Stimulated activated CD4-positive, alpha-beta T cell treated with anti-CD3 and anti-CD28 coated beads, Interleukin-4, amount 100 ng/mL, for 24 hours (primary cell): Measurements from ENCODE around the gene CADPS.

Experiments used
- DNase-seq: peaks from one replicate; pipeline ENCODE4 v3.0.0-alpha.2; 2020

The CADPS gene

DNA sequence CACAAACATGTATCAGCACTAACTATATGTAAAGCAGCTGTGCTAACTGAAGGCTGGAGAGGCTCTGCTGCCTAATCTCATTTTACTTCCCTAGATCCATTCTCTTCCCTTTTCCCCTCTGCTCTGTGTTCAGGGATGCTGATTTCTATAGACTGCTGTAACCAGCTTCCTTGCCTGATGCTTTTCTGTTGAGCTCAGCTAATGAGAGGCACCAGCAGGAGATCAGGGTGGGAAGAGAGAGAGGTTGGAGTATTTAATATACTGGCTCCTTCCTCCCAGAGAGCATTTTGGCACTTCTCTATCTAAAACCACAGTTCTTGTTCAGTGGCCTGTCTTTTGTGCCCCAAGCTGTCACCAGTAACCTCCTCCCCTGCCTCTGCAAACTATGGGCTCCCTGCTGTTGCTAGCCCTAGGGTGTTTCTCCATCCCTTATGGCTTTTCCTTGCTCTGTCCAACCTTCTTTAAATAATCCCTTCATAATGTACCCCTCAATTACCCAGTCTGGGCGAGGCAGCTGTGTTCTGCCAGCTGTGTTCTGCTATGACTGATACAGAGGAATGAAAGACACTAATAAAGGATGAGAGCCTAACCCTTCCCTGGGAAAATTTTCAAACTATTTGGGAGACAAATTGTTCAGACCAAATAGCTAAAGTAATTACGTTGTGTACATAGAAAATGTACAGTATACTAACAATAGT, 69.5 kb downstream of the CADPS start:
- DNase-seq: no peak

DNA sequence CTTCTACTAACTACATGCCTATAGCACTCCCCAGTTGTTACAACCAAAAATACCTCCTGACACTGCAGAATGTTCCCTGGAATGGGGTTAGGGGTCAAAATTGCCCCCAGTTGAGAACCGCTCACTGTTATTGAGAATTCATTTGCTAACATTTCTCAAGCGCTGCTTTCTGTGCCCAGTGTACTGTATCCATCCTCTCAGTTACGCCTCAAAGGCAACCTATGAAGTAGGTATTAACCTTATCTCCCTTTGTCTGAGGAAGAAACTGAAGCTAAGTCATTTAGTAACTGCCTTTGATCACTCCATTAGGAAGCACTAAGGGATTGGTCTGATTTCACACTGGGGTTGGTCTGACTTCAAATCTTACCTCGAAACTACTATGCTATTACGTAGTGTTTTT, 70.1 kb downstream of the CADPS start:
- no peak for DNase-seq

DNA sequence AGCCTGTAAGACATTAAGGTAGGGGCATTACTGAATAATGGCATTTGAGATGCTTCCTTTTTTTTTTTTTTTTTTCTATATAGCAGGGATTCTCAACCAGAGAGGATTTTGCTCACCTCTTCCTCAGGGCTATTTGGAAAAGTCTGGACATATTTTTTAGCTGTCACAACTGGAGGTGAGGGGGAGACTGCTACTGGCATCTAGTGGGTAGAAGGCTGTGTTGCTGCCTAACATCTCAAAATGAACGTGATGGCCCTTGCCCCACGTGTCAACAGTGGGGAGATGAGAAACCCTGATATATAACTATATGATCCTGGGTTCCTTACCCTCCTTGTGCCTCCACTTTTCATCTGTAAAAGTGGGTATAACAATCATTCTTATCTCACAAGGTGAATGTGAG, 71.9 kb downstream of the CADPS start:
- no peak for DNase-seq

DNA sequence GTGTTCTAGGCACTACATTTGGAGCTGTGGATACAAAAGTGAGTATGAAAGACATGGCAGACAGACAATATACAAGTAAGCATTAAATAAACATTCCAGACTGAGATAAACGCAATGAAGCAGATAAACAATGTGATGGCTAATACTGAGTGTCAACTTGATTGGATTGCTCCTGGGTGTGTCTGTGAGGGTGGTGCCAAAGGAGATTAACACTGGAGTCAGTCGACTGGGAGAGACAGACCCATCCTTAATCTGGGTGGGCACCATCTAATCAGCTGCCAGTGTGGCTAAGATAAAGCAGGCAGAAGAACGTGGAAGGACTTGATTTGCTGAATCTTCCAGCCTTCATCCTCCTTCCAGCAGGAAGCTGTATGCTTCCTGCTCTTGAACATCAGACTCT, 77.2 kb downstream of the CADPS start:
- no peak for DNase-seq

DNA sequence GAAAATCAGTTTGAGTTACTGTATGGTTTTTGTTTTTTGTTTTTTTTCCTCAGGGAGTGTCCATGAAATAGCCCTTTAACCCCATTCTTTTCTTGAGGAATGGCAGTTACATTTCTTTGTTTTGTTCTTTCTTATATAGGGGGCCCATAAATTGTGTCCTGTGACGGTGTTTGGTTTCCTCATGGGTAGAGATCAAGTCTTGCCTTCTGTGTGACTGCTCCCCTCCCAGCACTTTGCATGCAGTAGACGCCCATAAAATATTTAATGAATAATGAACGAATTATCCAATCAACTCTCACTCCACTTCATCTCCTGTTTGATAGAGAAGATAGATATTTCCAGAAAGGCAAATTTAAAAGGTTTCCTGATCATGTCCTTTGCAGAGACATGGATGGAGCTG, 78.1 kb downstream of the CADPS start:
- no peak for DNase-seq

DNA sequence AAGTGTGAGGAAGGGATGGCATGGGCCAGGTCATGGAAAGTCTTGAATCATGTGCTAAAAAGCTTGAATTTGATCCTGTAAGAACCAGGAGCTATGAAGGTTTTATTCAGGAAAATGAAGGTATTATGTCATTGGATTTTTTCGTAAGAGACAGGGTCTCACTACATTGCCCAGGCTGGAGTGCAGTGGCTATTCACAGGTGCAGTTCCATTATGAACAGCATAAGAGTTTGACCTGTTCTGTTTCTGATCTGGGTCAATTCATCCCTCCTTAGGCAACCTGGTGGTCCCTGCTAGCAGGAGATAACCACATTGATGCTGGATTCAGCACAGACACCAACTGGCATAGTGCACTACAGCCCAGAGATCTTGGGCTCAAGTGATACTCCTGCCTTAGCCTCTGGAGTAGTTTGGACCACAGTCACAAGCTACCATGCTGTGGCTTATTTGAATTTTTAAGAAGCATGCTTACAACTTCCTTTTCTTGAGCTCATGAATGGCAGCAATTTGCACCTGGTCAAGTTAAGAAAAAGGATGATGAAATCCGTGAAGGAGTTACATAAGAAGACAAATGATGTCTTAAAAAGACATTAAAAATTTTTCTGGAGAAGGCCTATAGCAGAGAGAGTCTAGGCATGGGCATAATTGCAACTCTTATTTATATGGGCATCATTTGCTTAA, 79.1 kb downstream of the CADPS start:
- DNase-seq: no peak

DNA sequence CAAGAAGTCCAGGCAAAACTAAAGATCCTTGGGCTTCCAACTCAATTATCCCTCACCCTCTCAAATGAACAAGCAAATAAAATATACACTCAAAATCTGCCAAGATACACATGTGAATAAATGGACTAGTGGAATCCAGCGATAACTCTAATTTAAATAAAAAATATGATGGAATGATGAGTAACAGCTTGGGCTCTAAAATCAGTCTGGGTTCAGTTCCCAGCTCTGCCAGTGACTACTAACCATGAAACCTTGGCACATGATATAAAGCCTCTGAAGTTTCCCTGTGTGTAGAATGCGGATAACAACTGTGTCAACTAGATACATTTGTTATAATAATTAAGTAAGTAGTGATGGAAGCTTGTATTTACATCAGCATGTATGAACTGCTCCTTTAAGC, 81.3 kb downstream of the CADPS start:
- no peak for DNase-seq

DNA sequence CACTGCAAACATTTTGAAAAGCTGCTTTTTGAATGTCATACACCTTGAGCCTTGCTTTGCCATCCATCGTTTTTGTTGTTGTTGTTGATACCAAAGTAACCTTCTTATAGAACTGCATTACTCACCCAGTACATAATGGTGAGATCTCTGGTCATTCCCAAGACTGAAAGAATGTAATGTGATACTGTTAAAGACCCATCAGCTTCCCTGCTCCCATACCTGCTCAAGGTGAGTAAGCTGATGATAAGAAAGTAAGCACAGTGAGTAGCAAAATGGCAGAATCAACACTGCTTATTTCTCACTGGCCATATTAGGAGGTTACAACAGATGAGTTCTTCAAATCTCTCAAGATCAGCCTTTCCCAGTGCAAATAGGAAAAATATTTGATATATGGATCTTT, 89.8 kb downstream of the CADPS start:
- no peak for DNase-seq

DNA sequence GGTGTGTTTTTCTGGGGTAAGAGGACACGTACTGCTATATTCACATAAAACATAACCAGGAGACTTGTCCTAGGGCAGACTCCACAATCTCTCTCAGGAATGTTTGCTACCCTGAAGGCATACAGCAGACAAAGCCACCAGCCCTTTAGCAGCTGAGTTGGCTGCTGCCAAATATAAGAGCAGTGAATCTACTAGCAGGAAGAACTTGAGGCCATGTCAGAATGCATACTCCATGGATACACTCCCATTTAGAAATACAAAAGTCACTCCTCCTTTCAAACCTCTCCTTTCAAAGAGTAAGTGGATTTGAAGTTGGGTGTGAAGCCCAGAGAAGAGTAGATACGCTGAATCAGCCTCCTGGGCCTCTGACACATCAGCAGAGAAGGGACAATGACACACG, 94.1 kb downstream of the CADPS start:
- no peak for DNase-seq

DNA sequence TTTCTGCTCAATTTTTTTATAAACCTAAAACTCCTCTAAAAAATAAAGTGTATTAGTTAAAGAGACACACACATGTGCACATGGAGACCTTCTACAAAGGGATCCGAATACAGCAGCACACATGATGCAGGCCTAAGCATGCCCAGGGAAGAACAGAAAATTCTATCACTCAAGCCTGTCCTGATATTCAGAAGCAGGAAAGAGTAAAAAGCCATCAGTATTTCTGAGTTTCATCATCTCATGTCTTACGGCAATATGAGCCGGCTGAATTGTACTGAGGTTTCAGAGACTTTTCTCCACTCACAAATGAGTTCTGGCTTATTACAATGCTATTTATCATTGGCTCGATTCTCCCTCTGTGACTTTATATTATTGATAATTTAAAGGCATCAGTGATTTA, 97.5 kb downstream of the CADPS start:
- DNase-seq: no peak

DNA sequence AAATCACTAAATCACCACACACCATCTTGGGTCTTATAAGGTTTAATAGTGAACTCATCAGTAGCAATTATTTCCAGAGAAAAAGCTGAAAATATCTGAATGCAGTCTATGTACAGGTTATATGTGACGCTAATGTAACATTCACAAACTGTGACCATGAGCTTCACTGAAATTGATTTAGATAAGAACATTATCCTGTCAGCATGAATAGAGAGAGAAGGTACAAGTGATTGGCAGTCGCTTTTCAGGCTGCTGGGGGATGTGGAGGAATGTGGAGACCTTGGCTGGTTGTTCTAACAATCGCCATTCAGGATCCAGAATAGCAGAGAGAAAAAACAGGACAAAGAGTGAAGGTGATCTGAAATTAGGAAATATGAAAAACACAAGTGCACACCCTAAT, 98.1 kb downstream of the CADPS start:
- no peak for DNase-seq

DNA sequence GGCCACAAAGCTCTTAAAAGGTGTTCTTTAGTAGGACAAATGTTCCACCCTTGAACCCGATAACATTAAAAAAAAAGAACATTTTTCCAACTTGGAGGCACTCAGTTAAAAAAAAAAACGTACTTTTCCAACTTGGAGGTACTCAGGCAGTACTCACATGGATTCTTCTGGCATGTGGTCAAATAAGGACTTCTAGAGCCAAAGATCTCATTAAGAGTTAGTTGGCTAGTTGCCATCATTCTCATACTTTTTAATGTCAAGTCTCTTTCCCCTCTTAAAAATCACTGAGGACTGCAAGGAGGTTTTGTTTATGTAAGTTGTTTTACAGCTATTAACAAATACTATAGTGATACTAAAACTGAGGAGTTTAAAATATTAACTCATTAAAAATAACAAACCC, 101.0 kb downstream of the CADPS start:
- no peak for DNase-seq

DNA sequence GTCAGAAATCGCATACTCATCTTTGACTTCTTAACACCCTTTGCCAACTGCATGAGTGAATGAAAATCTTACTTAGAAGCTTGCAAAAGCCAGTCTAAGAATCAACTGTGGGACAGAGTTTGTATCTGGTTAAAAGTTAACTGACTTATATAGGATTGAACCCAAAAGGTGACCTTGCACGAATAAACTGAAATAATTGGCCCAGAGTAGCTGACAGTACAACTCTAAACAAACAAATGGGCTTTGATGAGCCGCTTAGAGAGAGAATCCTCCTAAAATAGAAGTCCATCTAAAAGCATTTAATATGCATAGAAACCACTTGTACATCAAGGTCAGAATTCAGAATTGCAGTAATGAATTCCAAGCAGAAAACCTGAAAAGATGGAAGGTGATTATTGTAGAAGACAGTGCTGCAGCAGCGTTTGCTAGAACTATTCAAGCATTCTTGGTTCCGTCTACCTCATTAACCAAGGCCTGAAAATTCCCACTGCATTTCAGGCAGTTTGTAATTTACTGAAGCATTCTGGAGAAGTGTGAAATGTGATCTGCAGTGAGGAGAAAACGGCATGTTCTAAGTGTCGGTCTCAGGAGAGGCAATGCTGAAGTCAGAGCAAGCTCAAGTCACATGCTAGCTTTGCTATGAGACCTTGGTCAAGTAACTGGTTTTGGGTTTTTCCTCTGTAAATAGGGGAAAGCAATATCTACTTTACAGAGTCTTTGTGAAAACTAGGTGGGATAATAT, 103.7 kb downstream of the CADPS start:
- DNase-seq: no peak

DNA sequence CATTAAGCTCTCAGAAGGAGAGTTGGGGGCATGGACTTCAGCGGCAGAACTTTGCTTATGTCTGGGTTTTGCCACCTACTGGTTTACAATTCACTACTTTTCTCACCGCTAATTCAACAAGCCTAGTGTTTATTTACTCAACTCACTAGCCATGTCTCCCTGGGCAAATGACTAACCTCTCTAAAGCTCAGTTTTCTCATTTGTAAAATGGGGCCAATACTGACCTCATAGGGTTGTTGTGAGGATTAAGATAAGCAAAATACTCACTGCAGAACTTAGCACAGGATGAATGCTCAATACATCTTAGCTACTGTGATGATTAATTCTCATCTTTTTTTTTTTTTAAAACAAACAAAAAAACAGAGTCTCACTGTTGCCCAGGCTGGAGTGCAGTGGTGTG, 106.3 kb downstream of the CADPS start:
- no peak for DNase-seq

DNA sequence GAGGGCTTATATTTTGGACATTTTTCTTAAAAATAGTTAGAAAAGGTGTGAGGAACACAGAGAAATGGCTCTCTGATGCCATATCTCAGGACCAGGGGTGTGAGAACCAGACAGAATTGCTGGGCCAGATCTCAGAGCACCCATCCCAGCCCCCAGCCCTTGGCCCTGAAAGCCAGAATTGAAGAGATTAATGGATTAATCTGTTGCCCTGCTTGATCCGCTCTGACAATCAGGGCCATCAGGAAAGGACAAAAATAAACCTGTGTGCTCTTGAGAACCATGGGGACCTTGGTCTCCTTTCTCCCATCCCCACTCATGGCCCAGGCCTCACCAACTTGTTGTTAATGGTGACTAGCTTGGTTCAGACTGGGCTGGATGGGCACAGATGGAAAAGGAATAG, 113.5 kb downstream of the CADPS start:
- DNase-seq: no peak

DNA sequence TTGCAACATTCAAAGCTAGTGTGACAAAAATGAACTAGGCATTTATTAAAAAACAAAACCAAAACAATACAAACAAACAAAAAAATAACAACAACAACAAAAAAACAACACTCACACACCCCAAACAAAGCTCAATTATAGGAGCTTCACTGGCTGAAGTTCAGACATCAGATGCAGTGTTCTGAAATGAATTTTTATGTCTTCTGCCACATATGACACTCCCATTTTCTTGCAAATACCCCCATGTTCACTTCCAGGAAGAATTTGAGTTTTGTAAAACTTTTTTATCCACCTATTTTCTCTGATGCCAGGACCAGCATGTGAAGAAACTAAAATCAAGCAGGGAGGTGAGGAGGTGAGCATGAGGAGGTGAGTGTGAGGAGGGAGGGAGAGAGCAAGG, 113.9 kb downstream of the CADPS start:
- DNase-seq: no peak

DNA sequence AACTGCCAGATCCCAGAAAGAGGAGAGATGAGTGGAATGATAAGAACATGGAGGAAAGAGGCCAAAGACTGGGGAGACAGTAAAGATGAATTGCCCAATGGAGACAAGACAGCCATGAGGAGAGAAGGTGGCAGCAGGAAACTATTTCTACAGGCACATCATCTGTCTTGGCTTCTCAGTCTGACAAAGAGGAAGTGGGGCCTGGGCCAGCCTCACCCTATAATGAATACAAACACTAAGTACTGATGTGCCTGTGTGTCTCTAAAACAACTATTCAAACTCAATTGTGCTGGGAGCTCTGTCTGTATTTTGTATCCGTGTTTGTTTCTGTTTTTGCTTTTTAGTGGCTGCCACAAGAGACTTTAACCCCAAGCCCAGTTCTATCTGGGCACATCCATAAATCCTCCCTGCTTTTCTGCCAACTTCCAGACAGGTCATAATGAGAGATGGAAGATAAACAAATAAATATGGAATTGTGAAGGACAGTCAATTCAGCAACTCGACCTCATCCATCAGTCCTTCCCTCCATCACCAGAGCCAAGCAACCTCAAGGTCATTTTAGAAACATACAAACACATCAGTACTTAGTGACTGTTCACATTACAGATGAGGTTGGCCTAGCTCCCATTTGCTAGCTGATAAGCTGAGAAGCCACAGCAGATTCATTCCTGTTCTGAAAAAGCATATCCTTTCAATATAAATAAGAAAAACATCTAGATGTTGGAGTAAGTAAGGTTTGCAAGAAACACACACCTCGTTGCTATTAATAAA, 116.7 kb downstream of the CADPS start:
- no peak for DNase-seq

DNA sequence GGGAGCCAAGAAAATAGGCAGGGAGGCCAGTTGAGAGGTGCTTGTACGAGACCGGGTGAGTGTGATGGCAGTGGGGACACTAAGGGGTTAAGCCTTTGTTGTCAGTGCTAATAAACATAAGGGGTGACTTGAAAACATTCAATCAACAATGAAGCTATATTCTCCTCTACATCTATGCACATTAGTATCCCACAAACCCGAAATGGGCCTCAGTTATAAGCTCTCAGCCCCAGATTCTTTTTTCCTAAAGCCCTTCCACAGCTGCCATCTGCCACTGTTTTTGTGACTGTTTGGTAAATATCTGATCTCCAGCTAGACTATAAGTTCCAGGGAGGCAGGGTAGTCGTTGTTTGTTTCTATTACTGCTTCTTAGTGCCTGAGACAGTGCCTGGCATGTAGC, 118.2 kb downstream of the CADPS start:
- no peak for DNase-seq

DNA sequence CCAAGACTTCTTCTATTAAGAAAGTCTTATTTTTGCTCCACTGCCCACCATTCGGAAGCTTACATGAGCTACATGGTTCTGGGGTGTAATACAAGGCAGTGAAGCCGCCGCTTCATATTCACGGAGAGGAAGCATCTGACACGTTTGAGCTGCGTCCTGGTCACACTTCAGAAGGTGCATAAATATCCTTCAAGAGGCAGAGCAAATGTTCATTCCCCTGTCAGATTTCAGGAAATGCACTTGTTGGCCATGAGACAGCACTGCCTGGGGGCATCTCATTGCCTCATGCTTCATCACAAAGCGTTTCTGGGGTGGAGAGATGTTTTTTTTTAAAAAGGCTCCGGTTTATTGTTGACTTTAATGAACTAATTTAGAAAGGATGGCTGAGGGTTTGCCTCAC, 119.9 kb downstream of the CADPS start:
- DNase-seq: no peak

DNA sequence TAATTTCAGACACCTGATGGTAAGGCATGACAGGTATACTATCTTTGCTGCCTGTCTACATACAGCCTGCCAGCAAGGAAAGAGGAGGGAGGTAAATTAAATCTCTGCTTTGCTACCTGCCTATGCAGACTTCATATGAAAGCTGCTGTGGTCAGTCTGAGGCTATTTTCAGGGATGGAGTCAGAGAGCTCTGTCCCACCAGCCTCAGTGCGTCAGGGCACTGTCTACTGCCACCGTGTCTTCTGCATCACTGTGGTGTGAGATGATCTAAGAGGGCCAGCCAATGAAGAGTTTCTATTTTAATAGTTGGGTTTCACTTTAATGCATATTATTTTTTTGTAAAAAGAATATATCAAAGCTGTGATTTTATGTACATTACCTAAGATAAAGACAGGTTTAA, 125.6 kb downstream of the CADPS start:
- DNase-seq: no peak

DNA sequence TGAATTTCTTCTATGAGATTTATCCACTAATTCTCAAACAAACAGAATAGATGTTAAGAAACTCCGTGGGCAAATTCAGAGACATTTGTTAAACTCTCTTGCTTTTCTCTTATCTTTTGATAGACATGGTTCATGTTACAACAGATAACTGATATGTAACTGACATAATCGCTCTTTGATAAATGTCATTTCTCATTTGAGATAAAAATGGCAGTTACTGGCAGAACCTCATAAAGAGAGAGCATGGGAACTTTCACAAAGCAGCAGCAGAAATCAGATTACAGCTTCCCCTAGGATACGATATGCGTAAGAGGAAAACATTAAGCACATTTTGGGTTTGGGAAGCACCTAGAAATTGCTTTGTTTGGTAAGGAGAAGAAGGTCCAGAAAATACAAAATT, 126.1 kb downstream of the CADPS start:
- DNase-seq: no peak

DNA sequence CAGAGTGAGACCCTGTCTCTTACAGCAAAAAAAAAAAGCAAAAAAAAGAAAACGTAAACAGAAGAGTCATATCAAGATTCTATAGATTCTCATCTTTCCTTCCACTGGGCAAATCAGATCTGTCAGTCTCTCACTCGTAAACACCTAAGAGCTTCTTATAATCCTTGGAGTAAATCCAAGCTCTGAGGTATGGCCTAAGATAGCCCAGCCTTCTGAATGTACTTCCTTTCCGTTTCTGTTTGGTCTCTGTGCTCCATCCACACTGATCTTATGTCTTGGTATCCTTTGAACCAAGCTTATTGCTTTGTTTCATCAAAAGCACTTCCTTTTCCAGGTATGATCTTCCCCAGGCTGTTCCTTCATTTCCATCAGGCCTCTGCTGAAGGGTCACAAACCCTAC, 137.8 kb downstream of the CADPS start:
- DNase-seq: no peak

DNA sequence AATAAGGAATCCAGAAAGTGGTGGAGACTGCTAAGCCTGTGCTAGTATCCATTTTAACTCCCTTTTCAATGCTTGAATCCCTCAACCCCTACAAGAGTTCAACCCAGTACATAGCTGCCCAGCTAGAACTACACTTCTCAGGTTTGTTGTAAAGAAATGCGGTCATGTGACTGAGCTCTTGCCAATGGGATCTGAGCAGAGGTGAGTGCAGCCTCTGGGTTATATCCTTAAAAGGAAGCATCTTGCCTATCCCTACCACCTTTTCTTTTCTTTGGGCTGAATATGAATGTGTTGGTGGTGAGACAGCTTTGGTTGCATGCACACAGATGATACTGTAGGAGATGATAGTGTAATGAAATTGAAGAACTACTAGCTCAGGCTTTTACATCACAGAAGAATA, 139.7 kb downstream of the CADPS start:
- no peak for DNase-seq
